Measurements from ENCODE around the gene LRCH4. TPM values are rescaled to one million over a fixed set of nuclear protein-coding genes. Genes with fewer than 3 reads are reported as not detected.

Gene LRCH4
- total RNA-seq, 6 experiments from 2014 or later = 19.5 to 39.1 (median 24.7) TPM

DNA sequence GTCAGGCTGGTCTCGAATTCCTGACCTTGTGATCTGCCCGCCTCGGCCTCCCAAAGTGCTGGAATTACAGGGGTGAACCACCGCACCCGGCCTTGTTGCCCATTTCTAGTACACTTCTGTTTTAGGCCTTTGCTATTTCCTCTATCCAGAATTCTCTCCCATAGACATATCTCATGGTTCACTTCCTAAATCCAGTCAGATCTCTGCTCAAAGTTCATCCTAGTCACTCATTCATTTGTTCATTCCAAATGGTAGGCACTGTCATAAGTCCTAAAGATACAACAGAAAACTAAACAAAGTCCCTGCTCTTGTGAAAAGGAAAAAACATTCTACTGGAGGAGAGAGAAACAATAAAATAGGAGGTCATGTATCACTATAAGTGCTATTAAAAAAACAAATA, 24.0 kb upstream of the LRCH4 start:
- no peaks in the 10 kb centered on the region for H3K27me3 ChIP-seq
- H3K4me1 ChIP-seq = peaks cover 0 to 17% (median 4%) of the 10 kb centered on the region in 4 donors
- DNase-seq = no peak
- peak overlapping the region in 2 of 3 donors; percentile 94 to 98 for H3K27ac ChIP-seq
- ATAC-seq = no peak
- intact Hi-C loops (cut with DNase I) = no loop called here
- TF ChIP-seq POLR2A (IDR thresholded peaks at IDR 0.05) = no peak
- TF ChIP-seq, protein P1, sequence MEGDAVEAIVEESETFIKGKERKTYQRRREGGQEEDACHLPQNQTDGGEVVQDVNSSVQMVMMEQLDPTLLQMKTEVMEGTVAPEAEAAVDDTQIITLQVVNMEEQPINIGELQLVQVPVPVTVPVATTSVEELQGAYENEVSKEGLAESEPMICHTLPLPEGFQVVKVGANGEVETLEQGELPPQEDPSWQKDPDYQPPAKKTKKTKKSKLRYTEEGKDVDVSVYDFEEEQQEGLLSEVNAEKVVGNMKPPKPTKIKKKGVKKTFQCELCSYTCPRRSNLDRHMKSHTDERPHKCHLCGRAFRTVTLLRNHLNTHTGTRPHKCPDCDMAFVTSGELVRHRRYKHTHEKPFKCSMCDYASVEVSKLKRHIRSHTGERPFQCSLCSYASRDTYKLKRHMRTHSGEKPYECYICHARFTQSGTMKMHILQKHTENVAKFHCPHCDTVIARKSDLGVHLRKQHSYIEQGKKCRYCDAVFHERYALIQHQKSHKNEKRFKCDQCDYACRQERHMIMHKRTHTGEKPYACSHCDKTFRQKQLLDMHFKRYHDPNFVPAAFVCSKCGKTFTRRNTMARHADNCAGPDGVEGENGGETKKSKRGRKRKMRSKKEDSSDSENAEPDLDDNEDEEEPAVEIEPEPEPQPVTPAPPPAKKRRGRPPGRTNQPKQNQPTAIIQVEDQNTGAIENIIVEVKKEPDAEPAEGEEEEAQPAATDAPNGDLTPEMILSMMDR (IDR thresholded peaks at IDR 0.05) = no peak
- no peak overlapping the region for H3K4me3 ChIP-seq
- H3K36me3 ChIP-seq = no peaks in the 10 kb centered on the region
- H3K9me3 ChIP-seq = no peaks in the 10 kb centered on the region
- 87% methylated on average over 5 of the region's 5 CpGs for WGBS (ENCODE audit: insufficient coverage, low coverage, low lambda C conversion rate, missing lambda C conversion rate)

DNA sequence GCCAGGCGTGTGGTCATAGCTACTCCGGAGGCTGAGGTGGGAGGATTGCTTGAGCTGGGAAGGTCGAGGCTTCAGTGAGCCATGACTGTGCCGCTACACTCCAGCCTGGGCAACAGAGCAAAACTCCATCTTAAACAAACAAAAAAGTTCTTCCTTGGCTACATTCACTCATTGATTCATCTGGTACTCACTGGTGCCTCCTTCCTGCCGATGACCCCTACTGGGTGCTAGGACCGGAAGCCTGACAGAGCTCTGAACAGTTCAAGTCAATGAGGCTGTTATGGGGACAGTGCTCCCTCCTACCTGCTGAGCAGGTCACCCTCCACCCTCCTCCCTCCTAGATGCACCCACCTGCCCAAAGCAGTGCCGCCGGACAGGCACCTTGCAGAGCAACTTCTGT, 21.2 kb upstream of the LRCH4 start:
- Histone ChIP-seq H3K27me3 (no peaks in the 10 kb centered on the region), H3K27ac (no peak overlapping the region), H3K4me1 (peaks cover 0 to 23% (median 10%) of the 10 kb centered on the region in 4 donors), H3K36me3 (no peaks in the 10 kb centered on the region), H3K4me3 (no peak overlapping the region), H3K9me3 (no peaks in the 10 kb centered on the region)
- intact Hi-C loops (cut with DNase I) = no loop called here
- ATAC-seq (no peak), DNase-seq (no peak)
- WGBS (ENCODE audit: insufficient coverage, low coverage, low lambda C conversion rate, missing lambda C conversion rate) = 74% methylated on average over 3 of the region's 8 CpGs
- TF ChIP-seq POLR2A (IDR thresholded peaks at IDR 0.05) = no peak
- TF ChIP-seq, protein P1 (IDR thresholded peaks at IDR 0.05) = no peak

DNA sequence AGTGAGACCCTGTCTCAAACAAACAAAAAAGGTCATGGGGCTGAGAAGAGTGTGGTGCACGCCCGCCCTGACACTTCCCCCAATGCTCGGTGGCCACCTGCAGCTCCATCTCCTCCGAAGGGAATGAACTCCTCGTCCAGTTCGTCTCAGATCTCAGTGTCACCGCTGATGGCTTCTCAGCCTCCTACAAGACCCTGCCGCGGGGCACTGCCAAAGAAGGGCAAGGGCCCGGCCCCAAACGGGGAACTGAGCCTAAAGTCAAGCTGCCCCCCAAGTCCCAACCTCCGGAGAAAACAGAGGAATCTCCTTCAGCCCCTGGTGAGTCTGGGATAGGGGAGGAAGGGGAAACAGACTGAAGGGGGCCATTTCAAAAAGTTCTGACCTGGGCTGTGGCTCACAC, 20.4 kb upstream of the LRCH4 start:
- Histone ChIP-seq H3K27ac (no peak overlapping the region), H3K4me3 (no peak overlapping the region), H3K36me3 (no peaks in the 10 kb centered on the region), H3K9me3 (no peaks in the 10 kb centered on the region), H3K27me3 (no peaks in the 10 kb centered on the region), H3K4me1 (peaks cover 0 to 23% (median 12%) of the 10 kb centered on the region in 4 donors)
- intact Hi-C loops (cut with DNase I) = no loop called here
- TF ChIP-seq, protein P1 (IDR thresholded peaks at IDR 0.05) = no peak
- no peak for TF ChIP-seq POLR2A (IDR thresholded peaks at IDR 0.05)
- ATAC-seq (no peak), DNase-seq (no peak)
- WGBS (ENCODE audit: insufficient coverage, low coverage, low lambda C conversion rate, missing lambda C conversion rate) = 100% methylated on average over 4 of the region's 12 CpGs

DNA sequence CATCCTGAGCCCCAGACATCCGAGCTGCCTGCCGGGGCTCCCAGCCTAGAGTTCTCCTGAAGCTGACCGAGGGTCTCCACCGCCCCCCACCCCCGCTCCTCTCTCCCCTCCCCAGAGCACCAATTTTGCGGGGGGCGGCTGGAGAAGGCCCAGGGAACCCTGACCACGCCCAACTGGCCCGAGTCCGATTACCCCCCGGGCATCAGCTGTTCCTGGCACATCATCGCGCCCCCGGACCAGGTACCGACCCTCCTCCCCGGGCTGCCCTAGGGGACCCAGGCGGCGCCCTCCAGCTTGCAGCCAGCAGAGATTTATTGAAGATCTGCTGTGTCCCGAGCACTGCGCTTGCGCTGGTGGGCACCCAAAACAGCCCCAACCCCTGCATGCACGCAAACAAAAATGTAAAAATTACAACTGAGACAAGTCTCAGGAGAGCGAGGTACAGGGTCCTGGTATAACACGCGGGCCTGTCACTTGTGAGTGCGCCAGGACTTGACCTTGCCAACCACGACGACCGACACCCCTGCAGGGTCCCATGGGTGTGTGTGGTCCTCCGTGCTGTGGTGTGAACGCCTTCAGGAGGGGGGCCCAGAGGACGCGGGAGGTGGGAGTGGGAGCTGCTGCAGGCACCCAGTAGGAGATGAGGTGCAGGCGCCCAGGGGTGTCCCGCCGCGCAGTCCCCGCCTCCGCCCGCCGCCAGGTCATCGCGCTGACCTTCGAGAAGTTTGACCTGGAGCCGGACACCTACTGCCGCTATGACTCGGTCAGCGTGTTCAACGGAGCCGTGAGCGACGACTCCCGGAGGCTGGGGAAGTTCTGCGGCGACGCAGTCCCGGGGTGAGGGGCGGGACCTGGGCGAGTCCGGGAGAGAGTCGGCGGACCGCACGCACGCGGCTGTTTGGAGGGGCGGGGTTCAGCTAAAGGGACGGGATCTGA, 19.3 kb upstream of the LRCH4 start:
- TF ChIP-seq, protein P1 (IDR thresholded peaks at IDR 0.05) = no peak
- TF ChIP-seq POLR2A (IDR thresholded peaks at IDR 0.05) = no peak
- Histone ChIP-seq H3K36me3 (no peaks in the 10 kb centered on the region), H3K27me3 (no peaks in the 10 kb centered on the region), H3K9me3 (no peaks in the 10 kb centered on the region), H3K4me3 (peak overlapping the region; percentile 61 to 70 (median 67)), H3K4me1 (peaks cover 0 to 23% (median 10%) of the 10 kb centered on the region in 4 donors), H3K27ac (peak overlapping the region in 2 of 3 donors; percentile 59 to 60)
- intact Hi-C loops (cut with DNase I) = no loop called here
- WGBS (ENCODE audit: insufficient coverage, low coverage, low lambda C conversion rate, missing lambda C conversion rate) = 7% methylated on average over 17 of the region's 68 CpGs
- ATAC-seq (peak; percentile 33 to 51 (median 46)), DNase-seq (peak; percentile 77 to 84 (median 83))

All from right lobe of liver (tissue), 6 donors.